Activated naive CD8-positive, alpha-beta T cell treated with anti-CD3 and anti-CD28 coated beads, Interleukin-2, amount 50 U/mL, for 16 hours (primary cell): ENCODE data around the gene ZNF469.
"Not testable (repeated sequence)": the region's sequence is repeated elsewhere in the genome, so short reads cannot be mapped to it uniquely, and the experiment has no call there.

ENCODE experiments used
- DNase-seq: peaks from one replicate; pipeline ENCODE4 v3.0.0-alpha.2; 2020; ENCODE audit warnings: low read depth, low spot score

The ZNF469 gene

GRCh38 chr16:88360401-88360800, 22.4 kb upstream of the ZNF469 start:
- DNase-seq: not testable (repeated sequence)

GRCh38 chr16:88360999-88361398, 21.8 kb upstream of the ZNF469 start:
- DNase-seq: no peak

GRCh38 chr16:88361775-88362174, 21.0 kb upstream of the ZNF469 start:
- DNase-seq: no peak

GRCh38 chr16:88363239-88363891, 19.4 kb upstream of the ZNF469 start:
- DNase-seq: no peak

GRCh38 chr16:88365244-88365865, 17.4 kb upstream of the ZNF469 start:
- no peak for DNase-seq

- no peak for DNase-seq
These were observed 16.6 kb upstream of the ZNF469 start for GRCh38 chr16:88366032-88366703.

- no peak for DNase-seq
These were observed 16.1 kb upstream of the ZNF469 start for GRCh38 chr16:88366704-88367047.

GRCh38 chr16:88367560-88367959, 15.2 kb upstream of the ZNF469 start:
- no peak for DNase-seq

- DNase-seq: no peak
These were observed 14.7 kb upstream of the ZNF469 start for GRCh38 chr16:88368036-88368435.

- DNase-seq: no peak
These were observed 13.8 kb upstream of the ZNF469 start for GRCh38 chr16:88368994-88369393.

- no peak for DNase-seq
These were observed 13.2 kb upstream of the ZNF469 start for GRCh38 chr16:88369447-88370008.

GRCh38 chr16:88370365-88370764, 12.4 kb upstream of the ZNF469 start:
- DNase-seq: no peak

- DNase-seq: no peak
These were observed 10.2 kb upstream of the ZNF469 start for GRCh38 chr16:88372522-88372921.

GRCh38 chr16:88373211-88373610, 9.5 kb upstream of the ZNF469 start:
- no peak for DNase-seq

- DNase-seq: no peak
These were observed 8.7 kb upstream of the ZNF469 start for GRCh38 chr16:88373927-88374492.

- DNase-seq: no peak
These were observed 8.0 kb upstream of the ZNF469 start for GRCh38 chr16:88374736-88375135.

GRCh38 chr16:88375236-88375975, 7.4 kb upstream of the ZNF469 start:
- DNase-seq: no peak

- no peak for DNase-seq
These were observed 6.5 kb upstream of the ZNF469 start for GRCh38 chr16:88375996-88376834.

- no peak for DNase-seq
These were observed 5.7 kb upstream of the ZNF469 start for GRCh38 chr16:88376835-88377726.

GRCh38 chr16:88377961-88378360, 4.8 kb upstream of the ZNF469 start:
- DNase-seq: no peak
